T1000 (cell line): ENCODE measurements around the gene SOCS7.
"Not testable (repeated sequence)": the region's sequence is repeated elsewhere in the genome, so short reads cannot be mapped to it uniquely, and the experiment has no call there.

Experiments used
- DNase-seq: peaks from one replicate; lab custom pipeline; 2025; ENCODE audit warnings: mixed read lengths; lab: John Stamatoyannopoulos, UW

SOCS7 gene

DNA sequence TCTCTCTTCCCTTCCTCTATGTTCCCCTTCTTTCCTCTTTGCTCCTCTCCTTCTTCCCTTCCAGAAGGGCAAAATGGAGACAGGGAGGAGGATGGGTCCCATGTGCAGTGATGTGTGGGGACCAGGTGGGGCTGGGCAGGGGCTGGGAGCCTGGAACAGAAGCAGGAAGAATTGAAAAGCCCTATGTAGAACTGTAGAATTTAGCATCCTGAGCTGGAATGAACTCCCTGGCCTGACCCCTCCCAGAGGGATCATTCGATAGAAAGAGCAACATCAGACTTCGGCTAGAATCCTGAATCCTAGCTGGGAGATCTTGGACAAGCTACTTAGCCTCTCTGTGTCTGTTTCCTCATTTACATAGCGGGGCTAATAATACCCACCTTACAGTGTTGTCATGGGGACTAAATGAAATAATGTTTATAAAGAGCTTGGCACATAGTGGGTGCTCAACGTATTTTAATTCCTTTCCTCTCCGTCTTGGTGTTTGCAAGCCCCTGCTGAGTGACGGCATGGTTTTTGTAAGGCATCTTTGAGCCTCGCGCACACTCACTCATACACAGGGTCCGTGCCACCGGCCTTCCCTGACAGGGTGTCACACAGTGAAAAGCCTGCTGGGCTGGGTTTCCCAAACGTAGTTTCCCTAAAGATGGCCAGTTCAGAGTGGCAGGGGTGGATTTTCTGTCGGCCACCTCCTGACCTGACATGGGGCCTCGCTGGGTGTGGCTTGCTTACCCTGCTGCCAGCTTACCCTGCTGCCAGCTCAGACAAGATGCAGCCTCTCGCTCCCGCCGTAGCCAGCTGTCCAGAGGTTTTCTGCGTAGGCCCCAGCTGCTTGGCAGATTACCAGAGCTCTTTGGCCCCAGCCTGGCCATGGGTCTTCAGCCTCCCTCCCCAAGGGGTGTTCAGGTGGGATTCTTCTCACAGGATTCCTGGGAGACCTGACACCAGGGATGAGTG, 70.5 kb downstream of the SOCS7 start:
- no peak for DNase-seq

DNA sequence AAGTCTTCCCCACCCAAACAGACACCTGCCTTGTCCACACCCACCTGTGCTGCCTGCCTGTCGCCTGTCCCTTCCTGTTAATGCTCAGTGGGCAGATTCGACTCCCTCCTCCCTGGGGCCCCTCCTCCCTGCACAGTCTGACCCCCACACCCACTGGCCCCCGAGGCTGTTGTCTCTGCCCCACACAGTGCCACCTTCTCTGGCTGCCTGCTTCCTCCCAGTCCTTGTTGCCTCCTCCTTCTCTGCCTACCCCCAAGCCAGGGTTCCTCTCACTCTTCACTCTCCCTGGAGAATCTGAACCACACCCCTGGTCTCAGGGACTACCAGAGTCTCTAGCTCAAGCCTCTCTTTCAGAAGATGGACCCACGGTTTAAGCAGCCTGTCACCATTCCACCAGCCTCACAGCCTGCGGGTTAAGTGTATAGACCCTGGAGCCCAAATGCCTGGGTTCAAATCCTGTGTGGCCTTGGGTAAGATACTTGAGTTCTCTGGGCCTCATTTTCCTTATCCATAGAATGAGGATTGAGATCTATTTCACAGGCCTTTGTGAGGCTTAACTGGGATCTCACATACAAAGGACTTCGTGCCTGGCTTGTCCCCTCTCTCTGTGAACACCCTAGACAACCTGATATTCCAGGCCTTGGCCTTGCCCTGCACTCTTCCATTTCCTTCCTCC, 72.8 kb downstream of the SOCS7 start:
- DNase-seq, result no peak

DNA sequence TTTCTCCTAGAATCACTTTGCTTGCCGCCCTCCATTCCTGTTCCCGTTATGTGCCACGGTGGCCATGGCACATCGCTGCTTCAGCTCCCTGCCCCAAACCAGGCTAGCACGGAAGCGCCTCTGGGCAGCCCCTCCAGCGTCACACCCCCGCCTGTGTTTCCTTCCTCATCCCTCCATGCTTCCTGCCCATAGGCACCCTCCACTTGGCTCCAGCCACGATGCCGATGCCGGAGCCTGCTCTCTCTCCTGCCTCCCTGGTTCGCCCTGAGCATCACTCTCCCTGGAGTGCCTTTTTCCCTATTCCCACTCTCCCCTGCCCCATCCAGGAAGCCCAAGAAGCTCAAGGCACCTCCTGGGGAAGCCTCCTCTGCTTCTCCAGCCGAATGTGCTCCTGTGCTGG, 73.4 kb downstream of the SOCS7 start:
- DNase-seq, result no peak

DNA sequence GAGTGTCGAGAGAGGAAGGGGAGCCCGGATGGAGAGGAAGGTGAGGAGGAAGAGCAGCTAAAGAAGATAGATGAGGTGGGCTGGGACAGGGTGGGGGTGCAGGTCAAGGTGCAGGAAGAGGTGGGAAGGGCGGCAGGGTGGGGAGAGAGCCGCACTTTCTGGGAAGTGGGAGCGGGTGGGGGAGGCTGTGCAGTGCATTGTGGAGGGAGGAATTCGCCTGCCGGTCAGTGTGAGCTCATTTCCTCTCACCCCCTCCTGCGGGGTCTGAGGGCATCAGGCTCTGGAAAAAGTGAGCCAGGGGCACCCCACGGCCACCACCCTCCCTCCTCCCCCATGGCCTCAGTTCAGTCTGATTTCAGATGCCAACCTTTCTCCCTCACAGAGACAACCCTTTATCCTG, 74.1 kb downstream of the SOCS7 start:
- DNase-seq, result no peak

DNA sequence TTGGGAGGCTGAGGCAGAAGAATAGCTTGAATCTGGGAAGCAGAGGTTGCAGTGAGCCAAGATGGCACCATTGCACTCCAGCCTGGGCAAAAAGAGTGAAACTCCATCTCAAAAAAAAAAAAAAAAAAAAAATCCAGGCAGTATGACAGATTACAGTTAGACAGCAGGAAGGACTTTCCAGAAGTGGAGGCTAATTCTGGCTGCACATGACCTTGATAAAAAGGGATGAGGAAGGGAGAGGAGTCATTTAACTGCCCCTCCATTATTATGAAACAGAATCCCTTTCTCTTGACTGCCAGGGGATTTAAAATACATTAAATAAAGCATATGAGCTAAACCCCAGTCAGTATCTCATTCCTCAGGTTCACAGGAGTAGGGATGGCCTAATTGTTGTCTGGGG, 74.8 kb downstream of the SOCS7 start:
- DNase-seq, result no peak

DNA sequence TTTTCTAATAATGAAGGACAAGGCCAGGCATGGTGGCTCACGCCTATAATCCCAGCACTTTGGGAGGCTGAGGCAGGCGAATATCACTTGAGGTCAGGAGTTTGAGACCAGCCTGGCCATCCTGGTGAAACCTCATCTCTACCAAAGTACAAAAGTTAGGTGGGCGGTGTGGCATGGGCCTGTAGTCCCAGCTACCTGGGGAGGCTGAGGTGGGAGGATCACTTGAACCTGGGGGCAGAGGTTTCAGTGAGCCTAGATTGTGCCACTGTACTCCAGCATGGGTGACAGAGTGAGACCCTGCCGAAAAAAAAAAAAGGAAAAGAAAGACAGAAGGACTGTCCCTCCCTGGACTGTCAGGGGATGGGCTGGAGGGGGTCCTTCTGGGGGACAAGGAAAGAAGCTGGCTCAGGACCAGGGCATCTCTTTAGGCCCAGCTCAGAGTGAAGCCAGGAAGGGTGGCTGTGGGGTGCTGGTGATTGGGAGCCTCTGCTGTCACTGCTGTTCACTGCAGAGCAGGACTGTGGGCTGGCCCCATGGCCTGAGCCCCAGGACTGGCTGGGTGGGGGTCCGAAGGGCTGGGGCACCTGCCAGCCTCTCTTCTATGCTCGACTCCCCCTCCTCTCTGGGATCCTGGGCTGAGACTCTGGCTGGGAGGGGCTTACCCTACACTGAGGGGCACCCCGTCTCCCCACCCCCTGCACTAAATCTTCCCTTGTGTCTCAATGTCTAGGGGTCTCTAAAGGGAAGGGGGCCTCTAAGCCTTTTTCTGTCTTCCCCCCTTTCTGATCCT, 75.7 kb downstream of the SOCS7 start:
- DNase-seq, result no peak

DNA sequence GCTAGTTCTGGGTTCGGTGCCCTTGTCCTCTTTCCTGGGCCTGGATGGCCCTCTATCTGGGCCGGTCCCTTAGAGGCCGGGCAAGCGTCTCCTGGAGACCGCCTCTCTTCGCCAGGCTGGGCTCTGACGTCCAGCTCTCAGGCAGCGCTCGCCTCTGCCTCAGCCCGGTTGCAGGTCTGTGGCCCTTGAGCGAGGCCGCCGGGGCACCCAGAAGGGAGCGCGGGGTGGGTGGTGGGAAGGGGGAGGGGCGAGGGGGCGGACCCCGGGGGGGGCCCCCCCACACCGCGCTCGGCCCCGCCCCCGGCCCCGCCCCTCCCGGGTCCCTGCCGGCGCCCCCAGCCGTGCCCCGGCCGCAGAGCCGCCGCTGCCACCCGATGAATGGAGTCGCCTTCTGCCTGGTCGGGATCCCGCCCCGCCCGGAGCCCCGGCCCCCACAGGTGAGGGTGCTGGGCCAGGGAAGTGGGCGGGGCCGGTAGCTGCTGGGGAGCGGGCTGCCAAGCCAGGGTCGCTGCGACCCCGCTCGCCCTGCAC, 76.5 kb downstream of the SOCS7 start, which contains the start of gene ARHGAP23:
Gene ARHGAP23, plus strand, starts transcription at position 353 of the 531 bp plus-strand sequence. Its CDS starts 22 bp downstream, at position 375.
- DNase-seq, result peak; percentile 70

DNA sequence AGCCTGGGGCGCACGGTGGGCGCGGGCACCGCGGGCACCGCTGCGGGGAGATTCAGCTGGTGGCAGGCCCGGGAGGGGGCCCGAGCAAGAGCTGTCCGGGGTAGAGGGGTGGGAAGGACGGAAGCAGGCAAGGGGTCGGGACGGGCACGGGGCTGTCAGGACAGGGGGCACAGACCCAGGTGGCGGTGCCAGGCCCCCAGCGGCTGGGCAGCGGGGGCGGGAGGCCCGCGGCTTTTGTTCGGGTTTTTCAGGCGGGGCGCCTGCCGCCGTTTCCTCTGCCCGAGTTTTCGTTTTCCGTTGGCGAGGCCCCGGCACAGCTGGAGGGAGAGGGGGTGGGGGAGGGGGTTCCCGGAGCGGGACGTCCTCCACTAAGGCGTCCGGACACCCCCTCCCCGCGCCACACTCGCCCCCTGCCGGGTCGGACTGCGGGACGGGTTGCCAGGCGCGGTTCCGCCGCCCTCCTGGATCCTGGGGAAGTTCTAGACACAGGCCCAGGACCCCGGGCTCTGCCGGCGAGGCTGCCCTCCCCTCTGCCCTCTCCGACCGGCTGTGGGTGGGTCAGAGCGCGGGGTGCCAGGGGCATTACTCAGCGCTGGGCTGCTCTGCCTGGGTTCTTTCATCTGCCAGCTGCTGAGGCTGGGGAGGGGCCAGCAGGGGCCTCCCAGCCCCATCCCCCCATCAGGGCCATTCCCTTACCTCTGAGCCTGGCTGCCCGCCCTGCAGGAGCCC, 77.2 kb downstream of the SOCS7 start:
- peak; percentile 57 for DNase-seq

DNA sequence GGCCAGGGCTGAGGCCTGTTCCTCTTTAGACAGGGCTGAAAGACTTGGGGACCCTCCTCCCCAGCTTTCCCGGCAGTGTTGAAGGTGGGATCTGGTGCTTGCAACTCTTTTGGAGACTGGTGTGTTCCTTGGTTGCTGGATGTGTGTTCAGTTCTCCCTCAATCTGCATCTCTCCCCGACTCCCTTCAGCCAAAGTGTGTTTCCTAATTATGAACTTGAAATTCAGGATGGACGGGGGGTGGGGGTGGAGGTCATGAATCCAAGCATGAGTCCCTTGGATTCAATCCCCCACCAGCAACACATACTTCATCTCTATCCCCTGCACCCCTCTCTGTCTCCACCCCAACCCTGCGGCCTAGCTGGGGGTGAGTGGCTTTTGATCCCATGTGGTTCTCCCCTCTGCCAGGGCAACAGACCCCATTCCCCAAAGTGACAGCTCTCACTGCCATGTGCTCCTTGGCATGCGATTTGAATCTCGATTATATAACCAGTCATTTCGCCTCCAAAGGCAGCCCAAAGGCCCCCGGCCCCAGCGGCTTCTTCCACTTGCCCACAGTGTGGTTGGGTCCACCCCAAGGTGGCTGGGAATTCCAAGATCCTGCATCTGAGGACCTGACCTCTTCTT, 77.9 kb downstream of the SOCS7 start:
- DNase-seq, result no peak

DNA sequence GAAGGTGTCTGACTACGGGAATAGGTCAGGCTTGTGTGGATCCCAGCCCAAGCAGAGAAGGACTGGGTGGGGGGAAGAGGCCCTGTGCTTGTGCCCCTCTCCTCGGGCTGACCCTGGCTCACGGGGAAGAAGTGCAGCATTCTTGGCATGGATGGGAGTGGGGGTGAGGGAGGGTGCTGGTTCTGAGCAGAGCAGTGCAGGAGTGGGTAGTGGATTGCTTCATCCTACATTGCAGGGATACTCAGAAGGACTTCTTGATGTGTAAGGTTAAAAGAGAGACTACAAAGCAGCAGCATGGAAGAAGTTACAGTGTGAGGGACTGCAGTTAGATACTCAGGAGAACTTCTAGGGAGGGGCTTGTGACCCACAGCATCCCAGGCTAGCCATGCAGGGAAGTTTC, 78.7 kb downstream of the SOCS7 start:
- no peak for DNase-seq

DNA sequence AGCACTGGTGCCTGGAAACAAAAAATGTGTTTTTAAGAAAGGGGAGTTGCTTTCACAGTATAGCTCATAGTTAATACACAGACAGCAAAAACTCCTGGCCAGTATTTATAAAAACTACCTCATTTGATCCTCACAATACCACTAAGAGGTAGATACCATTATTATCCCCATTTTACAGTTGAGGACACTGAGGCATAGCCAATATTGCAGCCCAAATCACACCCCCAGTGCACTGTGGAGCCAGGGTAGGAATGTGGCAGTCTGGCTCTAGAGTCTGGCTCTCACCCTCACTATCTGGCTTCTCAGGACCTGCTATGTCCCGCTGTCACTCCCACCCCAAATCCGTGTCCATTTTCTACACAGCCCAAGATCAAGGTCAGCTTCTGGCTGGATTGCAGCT, 79.2 kb downstream of the SOCS7 start:
- DNase-seq, result no peak

DNA sequence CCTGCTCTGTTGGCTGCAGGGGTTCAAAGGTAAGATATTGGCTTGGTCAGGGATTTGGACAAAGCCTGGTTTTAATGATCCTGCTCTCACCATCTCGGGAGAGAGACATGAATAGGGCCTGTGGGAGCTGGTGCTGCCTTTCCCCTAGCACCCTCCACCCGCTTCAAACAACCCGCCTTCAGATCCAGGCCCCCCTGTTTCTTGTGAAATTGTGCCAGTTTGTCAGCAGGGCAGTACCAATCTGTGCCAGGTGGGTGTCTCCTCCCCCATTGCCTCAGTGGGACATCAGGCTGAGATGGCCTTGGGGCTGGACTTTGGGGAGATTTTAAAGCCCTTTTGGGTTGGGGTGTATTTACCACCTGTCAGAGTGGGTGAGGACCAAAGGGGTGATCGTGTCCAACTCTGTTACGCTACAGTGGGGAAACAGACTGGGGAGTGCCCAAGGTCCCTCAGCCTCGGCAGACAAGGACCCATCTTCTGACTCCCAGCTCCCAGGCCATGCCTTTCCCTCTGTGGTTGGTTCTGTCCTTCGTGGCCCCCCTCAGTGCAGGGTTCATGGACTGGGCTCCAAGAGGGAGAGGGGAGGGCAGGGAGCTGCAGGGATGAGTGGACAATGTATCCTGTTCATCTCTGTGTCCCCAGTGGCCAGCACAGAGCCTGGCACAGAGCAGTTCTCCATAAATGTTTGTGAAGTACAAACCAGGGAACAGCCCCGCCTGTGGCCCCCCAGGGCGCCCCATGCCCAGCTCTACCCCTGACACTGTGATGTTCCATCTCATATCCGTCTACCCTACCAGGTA, 79.9 kb downstream of the SOCS7 start:
- DNase-seq, result no peak

DNA sequence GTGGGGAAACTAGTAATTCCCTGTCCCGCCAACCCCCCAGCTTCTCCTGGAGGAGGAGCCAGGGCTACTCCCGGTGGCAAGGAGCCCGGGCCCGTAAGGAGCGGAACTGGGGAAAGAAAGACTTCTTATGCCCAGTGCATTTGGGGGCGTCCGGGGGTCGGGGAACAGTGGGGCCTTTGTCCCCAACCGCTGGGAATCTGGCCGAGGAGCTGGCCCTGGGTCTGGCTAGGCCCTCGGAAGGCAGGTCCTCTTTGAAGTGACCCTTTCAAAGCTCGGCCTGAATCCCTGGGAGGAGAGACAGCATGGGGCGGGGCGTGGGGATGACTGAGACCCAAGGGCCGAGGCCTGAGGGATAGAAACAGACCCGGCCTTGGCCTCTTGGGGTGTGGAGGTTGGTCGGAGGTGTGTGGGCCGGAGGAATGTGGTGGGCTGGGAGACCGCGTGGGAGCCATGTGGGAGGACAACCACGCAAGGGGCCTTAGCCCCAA, 82.6 kb downstream of the SOCS7 start:
- DNase-seq, result no peak

DNA sequence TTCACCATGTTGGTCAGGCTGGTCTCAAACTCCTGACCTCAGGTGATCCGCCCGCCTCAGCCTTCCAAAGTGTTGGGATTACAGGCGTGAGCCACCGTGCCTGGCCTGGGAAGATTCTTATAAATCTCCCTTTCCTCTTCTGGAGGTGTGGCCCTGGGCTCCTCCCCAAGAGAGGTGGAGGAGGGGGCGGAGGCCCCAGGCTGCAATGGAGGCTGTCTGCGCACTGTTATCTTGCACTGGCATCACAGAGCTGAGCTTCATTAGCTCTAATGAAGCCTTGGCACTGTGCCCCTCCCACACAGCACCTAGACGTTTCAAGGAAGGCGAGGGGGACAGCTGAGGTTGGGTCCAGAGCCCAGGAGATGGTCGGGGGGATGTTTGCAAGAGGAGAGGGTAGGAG, 84.2 kb downstream of the SOCS7 start:
- DNase-seq, result no peak

DNA sequence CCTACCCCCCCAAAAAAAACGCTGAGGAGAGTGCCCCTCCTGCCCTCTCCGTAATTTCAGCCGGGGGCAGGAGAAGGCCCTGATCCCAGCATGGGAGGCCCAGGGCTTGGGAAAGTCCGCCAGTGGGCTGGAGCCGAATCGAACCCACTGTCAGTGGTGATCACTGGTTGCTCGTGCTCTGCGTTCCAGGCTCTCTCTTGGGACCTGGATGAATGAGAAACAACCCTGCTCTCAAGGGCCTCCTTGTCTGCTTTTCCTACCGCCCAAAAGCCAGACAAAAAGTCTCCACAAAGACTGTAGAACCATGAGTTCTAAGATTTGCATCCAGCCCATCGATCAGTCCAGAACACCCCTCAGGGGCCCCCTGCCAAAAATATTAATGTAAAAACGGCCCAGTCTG, 84.7 kb downstream of the SOCS7 start:
- no peak for DNase-seq

DNA sequence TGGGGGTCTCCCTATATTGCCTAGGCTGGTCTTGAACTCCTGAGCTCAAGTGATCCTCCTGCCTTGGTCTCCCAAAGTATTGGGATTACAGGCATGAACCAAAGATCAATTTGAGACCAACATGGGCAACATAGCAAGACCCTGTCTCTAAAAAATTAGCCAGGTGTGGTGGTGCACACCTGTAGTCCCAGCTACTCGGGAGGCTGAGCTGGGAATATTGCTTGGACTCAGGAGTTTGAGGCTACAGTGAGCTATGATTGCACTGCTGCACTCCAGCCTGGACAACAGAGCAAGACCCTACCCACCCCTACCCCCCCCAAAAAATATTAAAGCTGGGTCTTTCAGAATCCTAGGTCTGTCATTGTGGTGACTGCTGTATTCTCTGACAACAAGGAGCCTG, 85.7 kb downstream of the SOCS7 start:
- DNase-seq, result not testable (repeated sequence)

DNA sequence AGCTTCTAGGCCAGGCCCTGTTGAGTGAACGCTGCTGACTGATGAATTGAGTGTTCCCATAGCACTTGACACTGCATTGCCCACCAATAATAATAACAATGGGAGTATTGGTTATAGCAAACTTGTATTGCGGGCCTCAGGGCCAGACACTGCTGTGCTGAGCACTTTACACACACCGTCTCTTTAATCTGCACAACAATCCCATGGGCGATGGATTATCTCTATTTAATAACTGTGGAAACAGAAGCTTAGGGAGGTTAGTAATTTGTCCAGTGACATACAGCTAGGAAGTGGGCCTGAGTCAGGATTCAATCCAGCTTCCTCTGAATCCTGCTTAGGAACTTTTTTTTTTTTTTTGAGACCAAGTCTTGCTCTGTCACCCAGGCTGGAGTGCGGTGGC, 87.8 kb downstream of the SOCS7 start:
- DNase-seq, result no peak

DNA sequence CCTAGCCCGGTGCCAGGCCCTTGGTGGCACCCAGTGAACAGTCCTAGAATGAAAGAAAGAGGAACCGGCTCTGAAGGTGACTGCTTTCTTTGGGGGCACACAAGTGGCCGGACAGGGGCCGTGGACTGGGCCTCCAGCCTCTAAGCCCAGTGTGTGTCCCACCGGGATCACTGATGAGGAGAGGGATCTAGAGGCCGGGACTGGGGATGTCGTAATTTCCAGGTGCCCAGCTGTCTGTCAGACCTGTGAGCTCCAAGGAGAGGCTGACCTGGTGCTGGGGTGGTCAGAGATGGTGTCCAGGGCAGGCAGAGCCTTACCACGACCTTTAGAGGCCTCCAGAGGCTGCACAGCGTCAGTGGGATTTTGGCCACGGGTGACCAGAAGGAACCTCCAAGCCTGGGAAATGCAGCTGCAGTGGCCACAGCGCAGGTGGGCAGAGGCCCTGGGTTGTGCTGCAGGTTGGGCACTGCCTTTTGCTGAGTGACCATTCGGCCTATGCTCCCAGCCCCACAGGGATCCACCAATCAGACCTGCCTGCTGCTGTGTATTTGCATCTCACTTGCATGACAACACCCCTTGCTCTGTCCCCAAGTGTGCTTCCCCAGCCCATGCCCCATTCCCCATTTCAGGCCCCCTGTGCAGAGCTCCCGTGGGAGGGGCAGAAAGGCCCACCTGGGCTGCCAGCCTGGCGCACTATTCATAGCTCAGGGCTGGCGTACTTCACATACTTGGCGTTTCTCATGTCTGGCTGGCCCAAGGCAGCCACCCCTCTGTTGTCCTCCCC, 89.2 kb downstream of the SOCS7 start:
- DNase-seq, result no peak

DNA sequence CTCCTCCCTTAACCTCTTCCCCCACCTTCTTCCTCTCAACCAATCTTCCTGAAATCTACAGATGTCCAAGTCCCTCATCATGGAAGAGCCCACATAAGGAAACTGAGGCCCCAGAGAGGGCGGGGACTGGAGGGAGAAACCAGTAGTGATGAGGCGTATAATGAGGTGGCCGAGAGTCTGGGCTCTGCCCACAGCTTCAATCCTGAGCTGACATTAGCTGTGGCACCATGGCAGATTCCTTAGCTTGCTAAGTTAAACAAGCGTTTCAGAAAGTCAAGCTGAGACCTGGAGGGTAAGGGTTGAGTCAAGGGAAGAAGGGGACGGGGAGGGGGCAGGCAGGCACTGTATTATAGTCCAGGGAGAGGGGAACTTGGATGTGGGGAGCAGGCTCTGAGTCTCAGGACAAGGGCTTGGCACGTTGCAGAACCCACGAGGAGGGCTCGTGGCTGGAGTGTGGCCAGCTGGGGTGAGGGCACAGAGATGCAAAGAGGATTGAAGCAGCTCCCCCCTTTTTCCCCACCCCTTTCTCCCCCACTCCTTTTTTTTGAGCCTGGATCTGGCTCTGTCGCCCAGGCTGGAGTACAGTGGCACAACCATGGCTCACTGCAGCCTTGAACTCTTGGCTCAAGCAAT, 89.9 kb downstream of the SOCS7 start:
- no peak for DNase-seq
